DOHH2 (cell line): ENCODE measurements around the gene GABBR1.

Source experiments
- CTCF ChIP-seq: fragments of 200-600 bp; sonication (generic); IDR thresholded peaks from one replicate; pipeline ENCODE4 v1.5.1; 2014; ENCODE audit warnings: antibody characterized with exemption, mild to moderate bottlenecking, low read depth, low read length; ENCODE audit not compliant: poor library complexity, severe bottlenecking
- EZH2phosphoT487 ChIP-seq: fragments of 200-600 bp; sonication (generic); IDR thresholded peaks from 2 replicates; pipeline ENCODE4 v1.6.1; 2017; ENCODE audit warnings: borderline replicate concordance, mild to moderate bottlenecking, antibody characterized with exemption, low read length, moderate library complexity, mixed read lengths

- TF ChIP-seq CTCF = no peak
- TF ChIP-seq EZH2phosphoT487 = no peak
Measured at GRCh38 chr6:29619578-29620160, 13.3 kb downstream of the GABBR1 start.
